Choroid plexus epithelial cell (primary cell): ENCODE data around the gene CFP.

Source experiments
- DNase-seq: peaks from one replicate; pipeline ENCODE4 v3.0.0-alpha.2; 2010; ENCODE audit warnings: low read depth
- H3K4me3 ChIP-seq: 2 replicates; pipeline ENCODE4 v1.5.1; 2011; ENCODE audit warnings: low read depth, mild to moderate bottlenecking, control low read depth, low read length, moderate library complexity
- CTCF ChIP-seq: conservative IDR thresholded peaks from 2 replicates; pipeline ENCODE4 v1.5.1; 2011; ENCODE audit warnings: low read depth, mild to moderate bottlenecking, control low read depth, inconsistent platforms, low read length, moderate library complexity

Gene CFP

GRCh38 chrX:47614618-47615017, 15.1 kb downstream of the CFP start:
- DNase-seq = no peak
- TF ChIP-seq CTCF = no peak
- no peak overlapping the region for H3K4me3 ChIP-seq

- no peak for TF ChIP-seq CTCF
- no peak for DNase-seq
- H3K4me3 ChIP-seq = no peak overlapping the region
Observed at GRCh38 chrX:47613082-47613481, 16.6 kb downstream of the CFP start.

GRCh38 chrX:47612418-47612817, 17.3 kb downstream of the CFP start:
- TF ChIP-seq CTCF = no peak
- no peak for DNase-seq
- H3K4me3 ChIP-seq = no peak overlapping the region

- no peak for TF ChIP-seq CTCF
- H3K4me3 ChIP-seq = no peak overlapping the region
- DNase-seq = no peak
Observed at GRCh38 chrX:47611926-47612325, 17.8 kb downstream of the CFP start.

GRCh38 chrX:47611489-47611888, 18.2 kb downstream of the CFP start:
- no peak for TF ChIP-seq CTCF
- no peak overlapping the region for H3K4me3 ChIP-seq
- no peak for DNase-seq

GRCh38 chrX:47610511-47610910, 19.2 kb downstream of the CFP start:
- no peak for DNase-seq
- no peak for TF ChIP-seq CTCF
- H3K4me3 ChIP-seq = no peak overlapping the region

- no peak overlapping the region for H3K4me3 ChIP-seq
- TF ChIP-seq CTCF = no peak
- DNase-seq = no peak
Observed at GRCh38 chrX:47608130-47608810, 21.5 kb downstream of the CFP start.
